GM21825 (cell line): Measurements from ENCODE around the gene NKAPD1.
"Not testable (repeated sequence)": the region's sequence is repeated elsewhere in the genome, so short reads cannot be mapped to it uniquely, and the experiment has no call there.

Source experiments
- ATAC-seq: cut with Tn5 transposase; IDR thresholded peaks from one replicate; pipeline ENCODE4 v1.9.1; 2021; ENCODE audit warnings: mild to moderate bottlenecking, moderate library complexity; ENCODE audit not compliant: unreplicated experiment

Gene NKAPD1

DNA sequence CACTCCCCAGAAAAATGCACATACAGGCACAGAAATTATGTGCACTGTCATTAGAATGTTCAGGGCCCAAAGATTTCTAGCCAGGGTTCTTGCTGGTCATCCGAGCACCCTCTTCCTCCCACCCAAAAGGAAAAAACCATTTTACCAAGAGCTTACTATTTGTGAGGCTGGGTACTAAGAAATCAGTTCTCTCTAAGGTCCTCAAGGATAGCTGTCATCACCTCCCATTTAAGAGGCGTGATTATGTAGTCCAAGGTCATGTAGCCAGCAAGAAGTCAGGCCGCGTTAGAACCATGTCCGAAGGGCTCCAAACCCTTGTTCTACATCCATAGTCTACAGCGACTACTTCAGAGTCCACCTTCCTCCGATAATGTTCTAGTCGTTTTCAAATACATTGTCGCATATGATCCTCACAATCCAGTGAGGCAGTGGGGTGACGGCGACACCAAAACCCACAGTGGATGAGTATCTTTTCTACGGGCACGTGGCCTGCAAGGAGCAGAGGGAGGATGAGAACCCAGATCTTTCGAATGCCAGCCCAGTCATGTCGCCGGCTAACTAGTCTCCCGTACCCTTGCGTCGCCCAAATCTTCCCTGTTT lies 11.8 kb downstream of the NKAPD1 start:
- ATAC-seq = peak; percentile 33

DNA sequence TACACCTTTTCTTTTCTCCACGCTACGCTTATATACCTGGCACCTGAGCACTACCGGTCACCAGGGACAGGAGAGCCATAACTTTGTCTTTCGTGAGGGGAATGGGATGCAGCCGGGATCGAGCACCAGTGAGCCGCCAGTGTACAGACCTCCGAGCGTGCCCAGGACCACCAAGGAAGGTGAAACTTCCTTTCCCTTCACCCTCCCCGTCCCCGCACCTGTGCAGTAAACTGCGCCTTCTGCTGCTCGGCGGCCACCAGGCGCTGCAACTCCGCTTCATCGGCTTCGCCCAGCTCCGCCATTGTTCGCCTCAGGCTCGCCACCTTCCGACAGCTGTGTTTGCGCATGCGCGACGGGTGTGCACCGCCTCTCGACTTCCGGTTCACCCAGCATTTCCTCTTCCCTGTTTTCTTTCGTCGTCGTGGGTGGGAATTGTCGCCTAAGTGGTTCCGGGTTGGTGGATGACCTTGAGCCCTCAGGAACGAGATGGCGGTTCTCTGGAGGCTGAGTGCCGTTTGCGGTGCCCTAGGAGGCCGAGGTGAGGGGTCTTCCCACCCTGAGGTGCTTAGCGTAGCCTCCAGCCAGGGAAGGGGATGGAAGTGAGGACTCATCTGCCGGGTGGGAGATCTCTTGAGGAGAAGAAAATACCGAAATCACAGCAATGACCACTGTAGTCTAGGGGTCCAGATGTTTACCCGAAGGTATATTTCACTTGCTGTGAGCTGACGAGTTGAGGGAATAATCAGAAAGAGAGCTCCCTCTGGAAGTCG lies 12.5 kb downstream of the NKAPD1 start, which contains the start of the genes SDHD and TIMM8B:
TSS of gene SDHD (plus strand) at position 452 of the 770 bp plus-strand sequence. CDS start at position 487, 35 bp downstream.
TSS of gene TIMM8B (minus strand) at position 335 of the 770 bp plus-strand sequence. CDS start at position 302, 33 bp downstream.
- peak; percentile 88 for ATAC-seq

DNA sequence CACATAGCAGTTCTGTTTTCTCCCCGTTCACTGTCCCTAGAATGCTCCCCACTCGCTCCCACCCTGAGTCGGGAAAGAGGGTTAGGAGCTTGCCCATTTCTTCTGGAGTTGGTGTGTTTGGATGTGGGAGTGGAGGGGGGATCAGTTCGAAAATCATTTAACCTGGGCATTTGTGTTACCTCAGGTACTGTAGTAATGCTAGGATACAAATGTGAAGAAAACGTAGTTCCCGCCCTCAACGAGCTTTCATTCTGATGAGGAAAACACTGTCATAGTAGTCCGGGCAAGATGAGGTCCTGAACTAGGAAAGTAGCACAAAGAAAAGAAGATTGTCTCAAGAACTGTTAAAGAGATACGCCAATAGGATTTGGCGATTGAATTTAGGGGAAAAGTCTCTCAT lies 13.1 kb downstream of the NKAPD1 start:
- ATAC-seq = peak; percentile 1

DNA sequence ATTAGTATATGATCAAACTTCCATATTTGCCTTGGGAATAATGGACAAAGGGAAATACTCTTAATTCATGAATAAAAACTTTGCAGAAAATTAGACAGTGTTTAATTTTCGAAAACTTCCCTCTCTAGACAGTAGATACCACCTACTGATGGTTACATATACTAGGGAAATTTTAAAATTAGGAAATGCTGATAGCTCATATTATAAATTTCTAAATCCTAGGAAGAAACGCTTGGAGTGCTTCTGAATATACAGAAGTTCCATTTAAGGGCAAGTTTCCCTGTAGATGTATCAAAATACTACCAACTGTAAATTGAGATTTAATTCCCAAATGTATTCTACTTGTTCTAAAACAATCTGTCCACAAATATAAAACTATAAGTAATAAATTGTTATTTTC lies 21.2 kb downstream of the NKAPD1 start:
- ATAC-seq = not testable (repeated sequence)

DNA sequence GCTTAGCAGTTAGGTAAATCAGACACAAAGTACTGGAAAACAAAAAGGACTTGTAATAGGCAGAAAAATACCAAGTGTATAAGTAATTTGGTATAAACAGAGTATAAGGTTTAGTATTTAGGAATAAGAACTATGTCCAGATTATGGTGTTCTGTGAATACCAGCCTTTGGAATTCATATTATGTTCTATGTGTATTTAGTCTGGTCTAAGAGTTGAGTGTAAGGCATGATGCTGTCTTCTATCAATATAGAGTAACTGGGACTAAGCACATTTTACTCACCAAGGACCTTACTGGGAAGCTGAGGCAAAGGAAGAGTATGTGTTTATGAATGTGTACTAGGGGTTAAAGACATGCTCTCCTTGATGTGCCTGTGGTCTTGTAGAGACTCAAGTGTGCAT lies 22.1 kb downstream of the NKAPD1 start:
- no peak for ATAC-seq

DNA sequence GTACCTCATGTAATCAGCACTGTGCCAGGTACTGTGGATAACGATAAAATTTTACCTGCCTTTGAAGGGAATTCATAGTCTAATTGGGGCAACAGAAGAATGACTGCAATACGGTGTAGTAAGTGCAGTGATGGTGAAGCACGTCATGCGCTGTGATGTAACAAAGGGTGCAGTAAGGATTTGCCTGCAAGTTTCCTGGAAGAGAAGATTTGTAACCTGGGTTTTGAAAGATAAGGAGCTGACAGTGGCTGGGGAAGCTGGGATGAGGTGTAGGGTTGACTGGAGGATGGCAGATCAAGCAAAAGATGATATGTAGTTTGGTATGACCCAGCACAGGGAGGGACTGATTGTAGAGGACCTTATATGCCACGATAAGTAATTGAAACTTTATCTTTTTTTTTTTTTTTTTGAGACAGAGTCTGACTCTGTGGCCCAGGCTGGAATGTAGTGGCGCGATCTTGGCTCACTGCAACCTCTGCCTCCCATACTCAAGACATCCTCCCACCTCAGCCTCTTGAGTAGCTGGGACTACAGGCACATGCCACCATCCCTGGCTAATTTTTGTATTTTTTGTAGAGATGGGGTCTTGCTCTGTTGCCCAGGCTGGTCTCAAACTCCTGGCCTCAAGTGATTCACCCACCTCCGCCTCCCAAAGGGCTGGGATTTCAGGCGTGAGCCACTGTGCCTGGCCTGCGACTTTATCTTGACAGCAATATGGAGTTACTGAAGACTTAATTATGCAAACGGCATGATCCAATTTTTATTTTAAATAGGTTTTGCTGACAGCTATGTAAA lies 23.8 kb downstream of the NKAPD1 start:
- no peak for ATAC-seq

- ATAC-seq = no peak
Observed at GRCh38 chr11:112100462-112100861, 26.4 kb downstream of the NKAPD1 start.

DNA sequence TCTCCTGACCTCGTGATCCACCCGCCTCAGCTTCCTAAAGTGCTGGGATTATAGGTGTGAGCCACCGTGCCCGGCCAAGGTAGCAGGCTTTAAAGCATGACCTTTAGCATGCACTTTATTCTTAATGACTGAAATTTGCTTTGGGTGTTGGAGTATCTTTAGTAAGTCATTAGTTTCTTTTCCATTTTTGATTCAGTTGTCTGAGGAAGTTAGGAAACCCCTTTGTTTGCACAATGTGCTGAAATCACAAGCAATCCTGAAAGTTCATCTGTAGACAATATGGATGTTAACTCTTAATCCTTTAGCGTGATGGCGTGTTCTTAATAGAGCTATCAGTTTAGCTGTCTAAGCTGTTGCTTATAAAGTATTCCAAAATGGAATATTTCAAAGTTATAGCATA lies 29.3 kb downstream of the NKAPD1 start:
- ATAC-seq = no peak

GRCh38 chr11:112106070-112106469 lies 32.0 kb downstream of the NKAPD1 start:
- no peak for ATAC-seq

DNA sequence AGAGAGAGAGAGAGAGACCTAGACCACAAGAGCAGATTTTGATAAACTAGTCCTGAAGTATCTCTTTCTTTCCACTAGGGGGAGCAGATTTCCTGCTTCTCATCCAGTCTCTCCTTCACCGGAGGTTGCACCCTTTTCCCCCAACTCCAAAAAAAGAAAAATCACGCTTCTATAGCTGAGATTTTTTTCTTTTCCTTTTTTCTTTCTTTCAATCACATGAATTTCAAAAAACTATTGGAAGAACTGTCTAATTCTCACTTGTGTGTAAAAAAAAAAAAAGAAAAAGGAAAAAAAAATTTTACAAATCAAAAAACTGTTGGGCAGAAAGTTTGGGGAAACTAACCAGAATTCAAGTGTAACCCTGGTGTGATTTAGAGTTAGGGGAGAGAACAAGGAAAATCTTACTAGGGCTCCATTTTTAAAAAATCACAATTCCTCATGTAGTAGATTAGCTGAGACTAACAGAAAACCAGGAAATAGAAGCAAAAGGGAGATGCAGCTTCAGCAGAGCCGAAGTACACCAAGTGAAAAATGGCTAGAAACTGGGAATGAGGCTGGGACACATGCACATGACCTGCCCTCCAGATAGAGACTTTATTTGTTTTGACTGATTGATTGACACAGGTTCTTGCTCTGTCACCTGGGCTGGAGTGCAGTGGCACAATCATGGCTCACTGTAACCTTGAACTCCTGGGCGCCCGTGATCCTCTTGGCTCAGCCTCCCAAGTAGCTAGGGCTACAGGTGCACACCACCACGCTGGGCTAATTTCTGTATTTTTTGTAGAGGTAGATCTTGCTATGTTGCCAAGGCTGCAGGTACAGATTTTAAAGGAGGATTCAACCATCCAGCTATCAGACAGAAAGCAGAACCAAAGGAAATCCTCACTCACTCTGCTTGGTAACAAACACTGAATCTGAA lies 39.7 kb downstream of the NKAPD1 start:
- ATAC-seq = peak; percentile 60

GRCh38 chr11:112114460-112114859 lies 40.4 kb downstream of the NKAPD1 start:
- ATAC-seq = no peak

- ATAC-seq = no peak
Observed at GRCh38 chr11:112115386-112115785, 41.3 kb downstream of the NKAPD1 start.

GRCh38 chr11:112118176-112118575 lies 44.1 kb downstream of the NKAPD1 start:
- ATAC-seq = no peak

DNA sequence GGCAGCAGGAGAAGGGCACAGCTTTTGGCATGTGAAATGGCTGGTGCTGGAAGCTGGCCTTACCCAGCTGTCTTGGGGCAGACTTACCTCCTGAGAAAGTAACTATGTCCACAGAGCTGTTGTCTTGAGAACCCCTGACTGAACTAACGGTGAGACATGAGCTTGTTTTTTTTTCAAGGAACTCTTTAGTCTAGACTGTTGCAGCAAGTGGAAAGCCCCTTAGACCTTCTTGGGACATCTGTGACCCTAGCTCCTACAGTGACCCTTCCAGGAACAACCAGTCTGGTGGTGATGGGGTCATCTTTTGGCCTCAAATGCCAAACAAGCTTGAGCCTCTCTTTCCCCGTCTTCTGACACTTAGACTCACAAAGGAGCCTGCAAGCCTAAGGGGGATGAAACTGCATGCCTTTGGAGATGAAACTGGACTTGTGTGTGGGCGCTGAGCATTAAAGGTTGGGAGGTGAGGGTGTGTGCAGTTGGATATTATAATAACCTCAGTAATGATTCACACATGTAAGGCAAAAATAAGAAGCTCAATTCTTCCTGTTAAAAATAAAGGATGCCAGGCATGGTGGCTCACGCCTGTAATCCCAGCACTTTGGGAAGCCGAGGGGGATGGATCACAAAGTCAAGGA lies 48.0 kb downstream of the NKAPD1 start:
- ATAC-seq = no peak

DNA sequence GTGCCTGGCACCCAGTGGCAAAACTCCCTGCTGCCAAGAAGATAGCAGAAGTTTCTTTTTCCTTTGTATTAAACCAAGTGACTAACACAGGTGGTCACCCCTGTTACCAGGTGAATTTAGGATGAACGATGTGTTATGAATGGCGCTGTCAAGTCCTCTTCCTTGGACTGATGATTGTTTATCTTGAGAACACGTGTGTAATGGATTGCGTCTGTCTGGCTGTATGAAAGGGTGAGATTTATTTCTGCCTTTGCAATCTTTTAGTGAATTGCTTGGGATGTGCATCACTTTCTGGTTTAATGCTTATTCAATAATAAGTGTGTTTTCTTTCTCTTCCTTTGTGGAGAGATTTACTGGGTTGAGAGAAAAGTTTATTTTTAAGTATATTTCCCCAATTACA lies 49.0 kb downstream of the NKAPD1 start:
- no peak for ATAC-seq

DNA sequence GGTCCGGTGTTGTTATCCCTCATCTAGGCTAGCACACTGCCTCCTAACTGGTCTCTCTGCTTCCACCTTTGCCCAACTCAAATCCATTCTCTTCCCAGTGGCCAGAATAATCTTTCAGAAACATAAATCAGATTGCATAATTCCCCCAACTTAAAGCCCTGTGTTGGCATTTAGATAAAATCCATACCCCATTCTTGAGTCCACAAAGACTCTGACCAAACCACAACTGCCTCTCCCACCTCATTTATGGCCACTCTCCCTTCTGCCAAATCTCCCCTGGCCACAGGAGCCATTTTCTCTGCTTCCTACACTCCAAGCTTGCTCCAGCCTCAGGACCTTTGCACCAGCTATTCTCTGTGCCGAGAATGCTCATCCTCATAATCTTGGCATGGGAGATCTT lies 53.0 kb downstream of the NKAPD1 start:
- ATAC-seq = no peak

- no peak for ATAC-seq
Observed at GRCh38 chr11:112128483-112129121, 54.5 kb downstream of the NKAPD1 start.

- no peak for ATAC-seq
Observed at GRCh38 chr11:112129656-112130055, 55.6 kb downstream of the NKAPD1 start.

DNA sequence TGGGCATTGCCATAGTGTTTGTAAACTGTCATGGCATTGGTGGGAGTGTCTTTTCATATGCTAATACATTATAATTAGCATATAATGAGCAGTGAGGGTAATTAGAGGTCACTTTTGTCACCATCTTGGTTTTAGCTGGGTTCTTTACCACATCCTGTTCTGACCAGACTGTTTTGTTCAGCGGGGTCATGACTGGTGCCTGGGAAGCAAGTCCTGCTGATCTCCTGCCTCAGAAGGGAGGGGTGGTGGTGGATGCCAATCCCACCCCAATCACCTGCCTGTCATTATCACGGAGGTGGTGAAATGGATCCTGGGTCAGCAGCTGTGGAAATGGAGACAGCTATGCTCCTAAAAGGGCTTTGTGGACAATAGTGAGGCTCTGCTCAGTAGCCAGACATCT lies 58.6 kb downstream of the NKAPD1 start:
- no peak for ATAC-seq

DNA sequence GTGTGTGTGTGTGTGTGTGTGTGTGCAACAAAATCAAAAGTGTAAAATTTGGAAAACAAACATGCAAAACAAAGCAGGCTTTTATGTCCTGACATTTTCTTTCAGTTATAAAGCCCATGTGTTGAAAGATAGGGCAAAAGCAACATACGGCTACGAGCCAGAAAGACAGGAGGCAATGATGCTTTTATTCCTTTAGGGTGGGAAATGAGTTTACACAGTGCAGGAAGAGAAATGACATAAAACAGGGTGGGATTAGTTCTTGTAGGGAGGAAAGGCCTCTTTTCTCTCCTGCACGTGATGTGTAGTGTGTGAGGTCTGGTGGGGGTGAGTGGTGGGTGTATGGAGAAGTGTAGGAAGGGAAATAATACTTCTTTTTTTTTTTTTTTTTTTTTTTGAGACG lies 60.4 kb downstream of the NKAPD1 start:
- no peak for ATAC-seq
